HEK293T (cell line): ENCODE measurements around the gene NLRP1.

ENCODE experiments used
- CTCF ChIA-PET: fragments of 350-600 bp; formaldehyde crosslinking; extraction: SDS; loops from one replicate; lab custom pipeline; 2021; ENCODE audit warnings: antibody characterized with exemption, inconsistent platforms; lab: Yijun Ruan, JAX
- POLR2A ChIA-PET: fragments of 350-600 bp; formaldehyde crosslinking; extraction: SDS; loops from one replicate; lab custom pipeline; 2020; ENCODE audit warnings: antibody characterized with exemption, inconsistent platforms; lab: Yijun Ruan, JAX
- DNase-seq: peaks from one replicate; pipeline ENCODE4 v3.0.0; 2012; ENCODE audit warnings: mixed read lengths; ENCODE audit errors: extremely low spot score
- ARNT ChIP-seq: fragments of 450-650 bp; IDR thresholded peaks from 2 replicates; pipeline ENCODE4 v1.6.1; 2017; ENCODE audit warnings: mild to moderate bottlenecking
- BHLHE40 ChIP-seq: fragments of 450-650 bp; IDR thresholded peaks from 2 replicates; pipeline ENCODE4 v1.6.1; 2016; ENCODE audit warnings: mild to moderate bottlenecking, moderate library complexity, borderline replicate concordance
- CTBP1 ChIP-seq: fragments of 450-650 bp; IDR thresholded peaks from 2 replicates; pipeline ENCODE4 v1.6.1; 2016; ENCODE audit warnings: borderline replicate concordance
- ELF4 ChIP-seq: fragments of 450-650 bp; IDR thresholded peaks from 2 replicates; pipeline ENCODE4 v1.6.1; 2017; ENCODE audit warnings: antibody characterized with exemption
- FOXA1 ChIP-seq: fragments of 450-650 bp; IDR thresholded peaks from 2 replicates; pipeline ENCODE4 v1.6.1; 2016; ENCODE audit warnings: mild to moderate bottlenecking
- FOXK2 ChIP-seq: fragments of 450-650 bp; IDR thresholded peaks from 2 replicates; pipeline ENCODE4 v1.6.1; 2016; ENCODE audit warnings: mild to moderate bottlenecking
- FOXM1 ChIP-seq: fragments of 450-650 bp; IDR thresholded peaks from 2 replicates; pipeline ENCODE4 v1.6.1; 2017; ENCODE audit warnings: mild to moderate bottlenecking, borderline replicate concordance
- HDGF ChIP-seq: fragments of 450-650 bp; IDR thresholded peaks from 2 replicates; pipeline ENCODE4 v1.6.1; 2017; ENCODE audit warnings: antibody characterized with exemption, borderline replicate concordance
- L3MBTL2 ChIP-seq: fragments of 450-650 bp; conservative IDR thresholded peaks from 2 replicates; pipeline ENCODE4 v1.6.1; 2016; ENCODE audit warnings: mild to moderate bottlenecking
- LEF1 ChIP-seq: fragments of 450-650 bp; IDR thresholded peaks from 2 replicates; pipeline ENCODE4 v1.6.1; 2017; ENCODE audit warnings: mild to moderate bottlenecking, borderline replicate concordance
- NFRKB ChIP-seq: fragments of 450-650 bp; IDR thresholded peaks from 2 replicates; pipeline ENCODE4 v1.6.1; 2016; ENCODE audit warnings: mild to moderate bottlenecking, moderate library complexity
- SP1 ChIP-seq: fragments of 450-650 bp; IDR thresholded peaks from 2 replicates; pipeline ENCODE4 v1.6.1; 2017
- SUZ12 ChIP-seq: fragments of 450-650 bp; IDR thresholded peaks from 2 replicates; pipeline ENCODE4 v1.6.1; 2016; ENCODE audit warnings: mild to moderate bottlenecking
- TARDBP ChIP-seq: fragments of 450-650 bp; IDR thresholded peaks from 2 replicates; pipeline ENCODE4 v1.6.1; 2016
- ZNF384 ChIP-seq: fragments of 450-650 bp; IDR thresholded peaks from 2 replicates; pipeline ENCODE4 v1.6.1; 2016
- TF ChIP-seq, protein P1 (sequence below): fragments of 450-650 bp; IDR thresholded peaks from 2 replicates; pipeline ENCODE4 v1.6.1; 2016

NLRP1 gene

DNA sequence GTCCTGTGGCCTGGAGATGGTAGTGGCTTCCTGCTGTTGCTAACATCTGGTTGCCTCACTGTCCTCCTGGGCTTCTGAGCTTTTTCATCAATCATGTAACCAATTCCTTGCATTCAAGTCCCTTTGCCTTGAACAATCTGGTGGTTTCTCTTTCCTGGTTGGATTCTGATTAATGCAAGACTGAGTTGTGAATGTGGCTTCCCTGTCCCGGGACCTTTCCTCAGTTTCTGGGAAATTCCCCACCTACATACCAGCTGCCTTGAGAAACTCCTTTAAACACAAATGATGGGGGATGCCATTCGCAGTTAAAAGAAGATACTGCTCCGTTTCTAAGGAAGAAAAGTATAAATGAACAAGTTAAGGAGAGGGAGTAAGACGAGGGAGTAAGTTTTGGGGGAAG is 39.9 kb upstream of the NLRP1 start:
- TF ChIP-seq L3MBTL2 = no peak
- TF ChIP-seq CTBP1 = no peak
- TF ChIP-seq FOXA1 = no peak
- TF ChIP-seq SP1 = no peak
- TF ChIP-seq FOXM1 = no peak
- no peak for TF ChIP-seq NFRKB
- no peak for TF ChIP-seq BHLHE40
- no peak for TF ChIP-seq HDGF
- TF ChIP-seq ARNT = no peak
- no peak for TF ChIP-seq ZNF384
- TF ChIP-seq ELF4 = no peak
- TF ChIP-seq TARDBP = no peak
- no peak for TF ChIP-seq SUZ12
- TF ChIP-seq, protein P1, sequence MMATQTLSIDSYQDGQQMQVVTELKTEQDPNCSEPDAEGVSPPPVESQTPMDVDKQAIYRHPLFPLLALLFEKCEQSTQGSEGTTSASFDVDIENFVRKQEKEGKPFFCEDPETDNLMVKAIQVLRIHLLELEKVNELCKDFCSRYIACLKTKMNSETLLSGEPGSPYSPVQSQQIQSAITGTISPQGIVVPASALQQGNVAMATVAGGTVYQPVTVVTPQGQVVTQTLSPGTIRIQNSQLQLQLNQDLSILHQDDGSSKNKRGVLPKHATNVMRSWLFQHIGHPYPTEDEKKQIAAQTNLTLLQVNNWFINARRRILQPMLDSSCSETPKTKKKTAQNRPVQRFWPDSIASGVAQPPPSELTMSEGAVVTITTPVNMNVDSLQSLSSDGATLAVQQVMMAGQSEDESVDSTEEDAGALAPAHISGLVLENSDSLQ = no peak
- no peak for TF ChIP-seq LEF1
- TF ChIP-seq FOXK2 = no peak
- POLR2A ChIA-PET = no interaction called here
- CTCF ChIA-PET = no interaction called here
- DNase-seq = no peak

DNA sequence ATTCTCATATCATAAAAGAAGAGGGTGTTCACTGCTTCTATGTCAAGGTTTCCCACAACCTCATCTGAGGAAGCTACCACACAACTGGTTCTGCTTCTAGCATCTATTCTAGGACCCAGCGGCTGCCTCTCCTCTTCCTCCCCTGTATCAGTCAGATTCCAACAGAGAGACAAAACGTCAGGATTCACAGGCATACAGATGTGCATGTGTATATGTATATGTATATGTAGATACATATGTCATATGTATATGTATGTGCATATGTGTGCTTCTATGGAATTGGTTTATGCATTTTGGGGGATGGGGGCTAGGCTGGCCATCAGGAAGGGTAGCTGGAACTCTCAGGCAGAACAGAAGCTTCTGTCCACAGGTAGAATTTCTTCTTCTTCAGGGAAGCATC is 37.4 kb upstream of the NLRP1 start:
- TF ChIP-seq ZNF384 (no peak), LEF1 (no peak), TARDBP (no peak), SP1 (no peak), L3MBTL2 (no peak), NFRKB (no peak), FOXK2 (no peak), BHLHE40 (no peak), FOXM1 (no peak), SUZ12 (no peak), CTBP1 (no peak), FOXA1 (no peak), ELF4 (no peak), ARNT (no peak), HDGF (no peak)
- TF ChIP-seq, protein P1 = no peak
- DNase-seq = no peak
- ChIA-PET CTCF (no interaction called here), POLR2A (no interaction called here)

DNA sequence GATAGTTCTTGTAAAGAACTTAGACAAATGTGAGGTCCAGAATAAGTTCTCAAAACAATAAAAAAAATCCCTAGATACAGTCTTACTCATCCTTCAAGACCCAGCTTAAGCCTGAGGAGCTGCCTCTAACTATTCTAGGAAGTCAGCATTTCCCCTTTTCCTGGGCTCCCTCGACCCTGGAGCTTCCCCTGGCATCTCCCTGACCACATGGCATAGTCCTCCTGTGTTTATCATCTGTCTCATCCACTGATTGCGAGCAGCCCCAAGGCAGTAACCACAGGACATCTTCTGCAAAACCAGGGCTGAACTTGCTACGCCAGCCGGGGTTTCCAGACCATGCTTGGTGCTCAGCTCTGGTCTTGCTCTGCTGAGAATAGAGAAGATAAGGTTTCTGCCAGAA is 36.7 kb upstream of the NLRP1 start:
- CTCF ChIA-PET = interaction anchor here (0.5 kb wide), 1 partner anchor 72 kb away, joined by 8 read pairs; no protein-coding TSS in a partner anchor
- no peak for TF ChIP-seq FOXM1
- TF ChIP-seq L3MBTL2 = no peak
- TF ChIP-seq FOXK2 = no peak
- no peak for TF ChIP-seq ARNT
- no peak for TF ChIP-seq HDGF
- DNase-seq = no peak
- POLR2A ChIA-PET = no interaction called here

DNA sequence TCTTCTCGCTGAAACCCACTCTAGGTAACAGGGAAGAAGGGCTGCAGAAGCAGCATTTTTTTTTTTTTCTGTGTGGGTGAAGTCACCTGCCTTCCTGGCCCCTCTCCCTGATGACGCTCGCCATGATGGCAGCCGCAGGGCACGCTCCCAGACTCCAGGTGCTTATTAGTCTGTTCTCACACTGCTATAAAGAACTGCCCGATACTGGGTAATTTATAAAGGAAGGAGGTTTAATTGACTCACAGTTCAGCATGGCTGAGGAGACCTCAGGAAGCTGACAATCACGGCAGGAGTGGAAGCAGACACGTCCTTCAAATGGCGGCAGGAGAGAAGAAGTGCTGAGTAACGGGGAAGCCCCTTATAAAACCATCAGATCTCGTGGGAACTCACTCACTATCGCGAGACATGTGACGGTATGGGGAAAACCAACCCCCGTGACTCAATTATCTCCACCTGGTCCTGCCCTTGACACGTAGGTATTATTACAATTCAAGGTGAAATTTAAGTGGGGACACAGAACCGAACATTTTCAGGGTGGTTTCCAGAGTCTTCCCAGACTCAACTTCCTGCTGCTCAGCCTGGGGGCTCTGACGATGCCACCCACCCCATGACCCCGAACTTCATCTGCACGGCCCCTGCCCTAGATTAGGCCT is 34.9 kb upstream of the NLRP1 start:
- POLR2A ChIA-PET = no interaction called here
- DNase-seq = no peak
- no peak for TF ChIP-seq ZNF384
- TF ChIP-seq SP1 = no peak
- TF ChIP-seq FOXK2 = no peak
- no peak for TF ChIP-seq ARNT
- TF ChIP-seq FOXM1 = no peak
- CTCF ChIA-PET = no interaction called here

DNA sequence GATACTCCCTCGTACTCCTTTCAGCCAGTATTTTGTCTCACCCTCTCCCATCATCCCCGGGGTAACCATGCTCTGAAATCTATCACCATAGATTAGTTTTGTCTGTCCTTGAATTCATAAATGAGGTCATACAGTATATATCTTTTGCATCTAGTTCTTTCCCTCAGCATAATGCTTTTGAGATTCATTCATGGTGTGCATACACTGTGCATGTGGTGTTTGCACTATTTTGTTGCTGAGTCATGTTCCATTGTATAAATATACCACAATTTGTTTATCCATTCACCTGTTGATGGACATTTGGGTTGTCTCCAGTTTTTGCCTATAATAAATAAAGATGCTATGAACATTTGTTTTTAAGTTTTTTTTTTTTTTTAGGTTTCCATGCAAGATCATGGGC is 34.2 kb upstream of the NLRP1 start:
- DNase-seq = no peak
- ChIA-PET POLR2A (no interaction called here), CTCF (no interaction called here)
- TF ChIP-seq NFRKB = no peak
- no peak for TF ChIP-seq L3MBTL2
- no peak for TF ChIP-seq CTBP1
- no peak for TF ChIP-seq FOXA1
- no peak for TF ChIP-seq FOXM1
- no peak for TF ChIP-seq SUZ12
- TF ChIP-seq FOXK2 = no peak
- no peak for TF ChIP-seq ARNT

DNA sequence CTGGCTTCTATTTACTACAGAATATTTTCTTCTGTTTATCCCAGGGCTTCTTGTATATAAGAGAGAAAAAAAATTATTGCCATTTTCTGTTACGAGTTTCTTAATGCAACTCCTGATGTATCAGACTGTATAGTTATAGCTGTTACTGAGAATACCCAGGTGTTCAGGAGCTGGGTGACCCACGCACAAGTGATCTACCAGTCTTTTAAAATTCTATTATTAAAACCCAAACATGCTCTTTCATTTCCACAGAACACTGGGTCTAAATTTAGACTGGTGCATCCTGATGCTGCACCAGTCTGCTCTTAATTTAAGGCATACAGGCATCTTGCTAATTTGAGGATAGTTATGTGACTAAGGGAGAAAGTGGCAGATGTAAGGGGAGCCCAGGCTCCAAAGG is 31.2 kb upstream of the NLRP1 start:
- TF ChIP-seq FOXK2 (no peak), LEF1 (no peak), BHLHE40 (no peak), ZNF384 (no peak), CTBP1 (no peak), TARDBP (no peak), NFRKB (no peak), SUZ12 (no peak), FOXA1 (no peak), ELF4 (no peak), HDGF (no peak), ARNT (no peak), L3MBTL2 (no peak), SP1 (no peak), FOXM1 (no peak)
- TF ChIP-seq, protein P1 = no peak
- DNase-seq = no peak
- POLR2A ChIA-PET = no interaction called here
- CTCF ChIA-PET = no interaction called here
